Daoy (cell line): ENCODE results near the gene TIMM8A. TPM values are rescaled to one million over a fixed set of nuclear protein-coding genes. Genes with fewer than 3 reads are reported as not detected.
"Not testable (repeated sequence)": the region's sequence is repeated elsewhere in the genome, so short reads cannot be mapped to it uniquely, and the experiment has no call there.

Experiments used
- DNase-seq: peaks from one replicate; pipeline ENCODE4 v3.0.0-alpha.2; 2015; ENCODE audit warnings: low read depth
- total RNA-seq: library from RNA; depleted of rRNA; stranded (reverse); fragments of >200 nt; shearing (Covaris generic); gene quantifications from 2 replicates; pipeline ENCODE4 v1.2.3, GENCODE V29; 2014; rRNA removed

TIMM8A gene
- total RNA-seq, 1 experiment from 2014 or later: 4.7 TPM

DNA sequence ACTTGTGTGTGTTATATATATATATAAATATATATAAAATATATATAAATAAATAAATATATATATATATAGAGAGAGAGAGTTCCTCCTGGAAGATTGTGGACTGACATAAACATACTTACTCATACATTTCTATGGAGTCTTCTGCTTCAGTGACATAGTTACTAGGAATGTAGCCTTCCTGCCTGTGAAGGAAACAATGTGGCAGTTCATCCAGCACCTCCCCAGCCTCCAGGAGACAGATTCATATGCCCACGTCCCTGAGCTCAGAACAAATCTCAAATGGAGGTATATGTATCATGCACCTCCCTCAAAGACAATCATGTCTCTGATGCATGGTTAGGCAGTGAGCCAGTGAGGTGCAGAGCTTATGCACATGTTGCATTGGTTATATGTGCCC, 11.4 kb upstream of the TIMM8A start:
- no peak for DNase-seq

DNA sequence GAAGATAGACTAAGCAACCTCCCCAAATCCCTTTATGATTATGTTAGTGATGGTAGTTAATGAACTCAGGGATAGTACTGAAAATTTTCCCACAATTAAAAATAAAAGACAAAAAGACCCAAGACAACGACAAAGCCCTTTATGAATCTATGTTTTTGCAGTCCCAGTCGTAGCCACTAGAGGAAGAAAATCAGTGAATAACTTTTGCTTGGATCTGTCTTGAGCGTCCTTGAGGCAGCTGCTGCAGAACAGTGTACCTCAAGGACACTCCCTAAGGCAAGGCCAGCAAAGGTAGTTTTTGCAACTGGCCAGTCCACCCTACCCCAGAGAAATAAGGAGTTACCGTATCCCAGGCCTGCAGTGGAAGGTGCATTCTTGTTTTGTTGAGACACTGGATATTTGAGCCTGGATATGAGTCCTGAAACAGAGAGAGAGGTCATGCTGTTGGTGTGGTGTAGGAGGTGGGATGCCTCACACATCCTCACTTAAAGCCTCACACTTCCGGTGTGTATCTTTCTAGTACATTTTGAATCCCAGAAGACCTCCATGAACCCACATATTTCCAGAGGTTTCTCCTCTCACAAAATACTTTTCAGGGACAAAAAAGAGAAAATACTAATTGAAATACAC, 8.7 kb upstream of the TIMM8A start:
- DNase-seq: peak; percentile 2

DNA sequence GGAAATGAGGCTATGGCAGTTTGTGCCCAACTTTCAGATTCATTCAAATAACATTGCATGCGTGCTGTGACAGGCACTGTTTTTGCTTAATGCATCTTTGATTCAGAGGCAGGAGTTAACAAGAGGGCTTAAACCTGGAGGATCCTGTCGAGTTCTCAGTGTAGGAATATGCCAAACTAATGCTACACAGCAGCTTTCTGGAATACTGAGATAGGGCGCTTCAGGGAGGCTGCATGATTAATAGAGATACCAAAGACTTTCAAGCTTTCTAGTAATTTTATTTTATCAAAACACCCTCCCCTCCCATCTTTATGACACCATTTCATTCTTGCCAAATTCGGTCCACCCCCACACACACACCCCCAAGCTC, 636 bp upstream of the TIMM8A start:
- no peak for DNase-seq

DNA sequence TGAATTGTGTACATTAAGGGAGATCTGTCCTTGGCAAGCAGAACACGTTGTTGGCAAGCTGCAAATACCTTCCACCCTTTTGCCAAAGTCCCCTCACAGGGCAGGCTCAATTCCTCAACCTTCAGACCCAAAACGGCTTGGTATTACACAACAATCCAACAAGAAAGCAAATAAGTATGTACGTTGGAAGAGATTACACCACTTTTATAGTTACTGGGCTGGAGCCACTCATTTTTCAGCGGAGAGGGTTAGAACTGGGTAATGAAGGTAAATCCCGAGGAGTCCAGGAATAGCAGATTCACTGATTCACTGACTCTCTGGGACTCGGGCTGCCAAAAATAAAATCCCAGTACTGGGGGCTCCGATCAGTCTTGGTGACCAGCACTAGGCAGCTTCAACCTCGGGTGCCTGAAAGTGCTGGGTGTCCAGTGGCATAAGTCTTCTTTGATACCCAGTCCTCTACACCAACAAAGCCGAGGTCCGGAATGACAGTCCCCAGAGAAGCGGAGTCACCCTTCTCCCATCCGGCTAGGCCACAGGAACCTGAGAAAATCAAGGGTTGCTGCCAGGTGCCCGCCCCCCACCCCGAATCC, 587 bp downstream of the TIMM8A start:
- no peak for DNase-seq

DNA sequence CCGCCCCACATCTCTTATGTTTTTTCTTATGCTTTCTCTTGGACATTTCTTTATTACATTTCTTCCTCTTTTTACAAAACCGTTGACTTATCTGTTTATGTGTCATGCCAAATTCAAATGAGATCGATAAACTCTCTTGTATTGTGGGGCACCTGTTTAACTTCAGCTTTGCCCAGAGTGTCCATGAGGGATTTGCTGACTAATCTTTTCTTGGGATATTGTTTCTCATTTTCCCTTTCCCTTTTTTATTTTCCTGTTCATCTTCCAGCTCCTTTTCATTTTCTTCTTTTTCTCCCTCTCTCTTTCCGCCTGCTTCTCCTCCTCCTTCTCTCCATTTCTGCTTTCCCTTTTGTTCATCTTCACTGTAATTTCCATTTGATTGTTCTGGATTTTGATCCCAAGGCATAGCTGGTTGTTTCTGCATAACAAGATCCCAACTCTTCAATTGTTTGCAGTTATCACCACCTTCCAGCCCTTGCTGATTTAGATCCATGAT, 10.7 kb downstream of the TIMM8A start:
- DNase-seq: no peak

DNA sequence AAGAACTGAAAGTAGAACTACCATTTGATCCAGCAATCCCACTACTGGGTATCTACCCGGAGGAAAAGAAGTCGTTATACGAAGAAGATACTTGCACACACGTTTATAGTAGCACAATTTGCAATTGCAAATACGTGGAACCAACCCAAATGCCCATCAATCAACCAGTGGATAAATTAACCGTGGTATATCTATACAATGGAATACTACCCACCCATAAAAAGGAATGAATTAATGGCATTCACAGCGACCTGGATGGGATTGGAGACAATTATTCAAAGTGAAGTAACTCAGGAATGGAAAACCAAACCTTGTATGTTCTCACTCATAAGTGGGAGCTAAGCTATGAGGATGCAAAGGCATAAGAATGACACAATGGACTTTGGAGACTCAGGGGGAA, 14.2 kb downstream of the TIMM8A start:
- not testable (repeated sequence) for DNase-seq

DNA sequence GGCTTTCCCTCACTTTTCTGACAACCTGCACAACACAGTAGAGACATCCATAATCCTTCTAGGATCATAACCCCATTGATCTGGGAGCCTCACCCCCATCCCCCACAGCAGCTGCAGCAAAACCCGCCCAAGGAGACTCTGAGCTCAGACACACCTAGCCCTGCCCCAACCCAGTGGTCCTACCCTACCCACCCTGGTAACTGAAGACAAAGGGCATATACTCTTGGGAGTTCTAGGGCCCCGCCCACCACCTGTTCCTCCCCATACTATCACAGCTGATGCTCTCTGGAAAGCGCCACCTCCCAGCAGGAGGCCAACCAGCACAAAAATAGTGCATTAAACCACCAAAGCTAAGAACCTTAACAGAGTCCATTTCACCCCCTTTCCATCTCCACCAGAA, 21.9 kb downstream of the TIMM8A start:
- DNase-seq: not testable (repeated sequence)

DNA sequence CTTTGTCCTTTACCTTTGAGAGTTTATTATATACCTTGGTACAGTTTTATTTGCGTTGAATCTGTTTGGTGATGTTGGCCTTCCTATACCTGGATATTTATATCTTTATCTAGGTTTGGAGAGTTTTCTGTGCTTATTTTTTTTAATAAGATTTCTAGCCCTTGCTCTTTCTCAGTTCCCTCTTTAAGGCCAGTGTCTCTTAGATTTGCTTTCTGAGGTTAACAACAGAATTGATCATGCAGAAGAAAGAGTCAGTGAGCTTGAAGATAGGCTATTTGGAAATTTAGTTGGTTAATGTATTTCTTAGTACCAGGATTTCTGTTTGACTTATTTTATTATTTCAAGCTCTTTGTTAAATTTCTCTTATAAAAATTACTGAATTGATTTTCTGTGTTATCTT, 44.8 kb downstream of the TIMM8A start:
- no peak for DNase-seq

Other genes starting within 250 kb of the TIMM8A start
- gene DRP2, start 129.0 kb downstream of the TIMM8A start, total RNA-seq: 0.34 and 0.65 TPM in 2 replicates
- 0.06 and 0.17 TPM in 2 replicates for gene TAF7L, start 57.4 kb downstream of the TIMM8A start, total RNA-seq
- gene BTK, start 37.4 kb upstream of the TIMM8A start, total RNA-seq: 0.06 TPM in 1 of 2 replicates, not detected in the other
- gene RPL36A, start 42.3 kb upstream of the TIMM8A start, total RNA-seq: 2,644 and 3,075 TPM in 2 replicates
- 74.7 and 78.8 TPM in 2 replicates for gene GLA, start 59.2 kb upstream of the TIMM8A start, total RNA-seq
- 49.1 and 50.6 TPM in 2 replicates for gene HNRNPH2, start 59.5 kb upstream of the TIMM8A start, total RNA-seq
- gene ARMCX4, start 136.7 kb upstream of the TIMM8A start, total RNA-seq: 0.54 and 1.0 TPM in 2 replicates
- gene ARMCX1, start 201.8 kb upstream of the TIMM8A start, total RNA-seq: 12.1 and 14.7 TPM in 2 replicates